NB4 (cell line): Measurements from ENCODE around the gene SMIM35.

ENCODE experiments used
- DNase-seq: peaks from one replicate; pipeline ENCODE4 v3.0.0; 2010; ENCODE audit warnings: low read depth
- H3K4me3 ChIP-seq: one replicate; pipeline ENCODE4 v1.5.1; 2011; ENCODE audit warnings: mild to moderate bottlenecking, low read depth, low read length, moderate library complexity
- CTCF ChIP-seq: IDR thresholded peaks from one replicate; pipeline ENCODE4 v1.5.1; 2012; ENCODE audit warnings: low read depth, low read length
- MAX ChIP-seq: IDR thresholded peaks from 2 replicates; pipeline ENCODE4 v1.6.1; 2011; ENCODE audit warnings: low read depth, low read length
- MYC ChIP-seq: IDR thresholded peaks from 2 replicates; pipeline ENCODE4 v1.6.1; 2011; ENCODE audit warnings: low read depth, low read length
- POLR2A ChIP-seq: IDR thresholded peaks from 2 replicates; pipeline ENCODE4 v1.6.1; 2011; ENCODE audit warnings: mild to moderate bottlenecking; ENCODE audit not compliant: insufficient read length; ENCODE audit errors: extremely low read depth

The SMIM35 gene

GRCh38 chr11:118129471-118130172, 42.9 kb upstream of the SMIM35 start:
- TF ChIP-seq MYC = no peak
- TF ChIP-seq CTCF = no peak
- no peak for TF ChIP-seq MAX
- no peak for TF ChIP-seq POLR2A
- H3K4me3 ChIP-seq = no peak overlapping the region
- no peak for DNase-seq

- DNase-seq = no peak
- TF ChIP-seq POLR2A (no peak), MAX (no peak), MYC (no peak)
- no peak overlapping the region for H3K4me3 ChIP-seq
These were observed 42.1 kb upstream of the SMIM35 start for GRCh38 chr11:118128721-118129470.

GRCh38 chr11:118128310-118128709, 41.5 kb upstream of the SMIM35 start:
- no peak overlapping the region for H3K4me3 ChIP-seq
- no peak for DNase-seq
- TF ChIP-seq POLR2A (no peak), MYC (no peak), MAX (no peak), CTCF (no peak)

GRCh38 chr11:118126082-118126838, 39.5 kb upstream of the SMIM35 start:
- peak; percentile 61 for DNase-seq
- no peak overlapping the region for H3K4me3 ChIP-seq
- TF ChIP-seq POLR2A (peak; percentile 54), CTCF (no peak)

GRCh38 chr11:118124929-118125535, 38.3 kb upstream of the SMIM35 start:
- DNase-seq = peak; percentile 65
- TF ChIP-seq MYC (no peak), MAX (no peak), POLR2A (no peak), CTCF (no peak)
- no peak overlapping the region for H3K4me3 ChIP-seq

GRCh38 chr11:118120793-118121192, 34.0 kb upstream of the SMIM35 start:
- no peak overlapping the region for H3K4me3 ChIP-seq

More at GRCh38 chr11:118120793-118121192, 34.0 kb upstream of the SMIM35 start:
- no peak for DNase-seq
- TF ChIP-seq MAX (no peak), MYC (no peak), POLR2A (no peak), CTCF (no peak)
